Gastroesophageal sphincter (tissue), 3 donors: Measurements from ENCODE around the gene MAGEB17.

Experiments used
- CTCF ChIP-seq, 4 experiments: fragments of 200-600 bp in 2 of 4; fragments of 450-650 bp in 2 of 4; sonication (generic) in 1 of 4; IDR thresholded peaks; one replicate each; pipeline ENCODE4 v1.5.1; 2017 to 2019; ENCODE audit warnings: antibody characterized with exemption in 4 of 4, mild to moderate bottlenecking in 2 of 4, moderate library complexity in 2 of 4
- EP300 ChIP-seq: sonication (generic); formaldehyde crosslinking; IDR thresholded peaks from one replicate; pipeline ENCODE4 v1.6.1; 2017; ENCODE audit warnings: antibody characterized with exemption, mild to moderate bottlenecking
- POLR2A ChIP-seq, 2 donors: fragments of 450-650 bp; IDR thresholded peaks; one replicate each; pipeline ENCODE4 v1.6.1; 2017; ENCODE audit warnings: antibody characterized with exemption in 2 of 2, mild to moderate bottlenecking in 2 of 2, moderate library complexity in 1 of 2

GRCh38 chrX:16137416-16138107, 29.7 kb upstream of the MAGEB17 start:
- TF ChIP-seq CTCF (IDR thresholded peaks at IDR 0.05) (no peak), POLR2A (IDR thresholded peaks at IDR 0.05) (no peak), EP300 (no peak)
